Fibroblast of skin of abdomen (primary cell): ENCODE measurements around the gene RGCC. TPM values are rescaled to one million over a fixed set of nuclear protein-coding genes. Genes with fewer than 3 reads are reported as not detected.
"Not testable (repeated sequence)": the region's sequence is repeated elsewhere in the genome, so short reads cannot be mapped to it uniquely, and the experiment has no call there.

ENCODE experiments used
- DNase-seq: peaks from one replicate; pipeline ENCODE4 v3.0.0-alpha.2; 2013
- polyA plus RNA-seq, 2 experiments: library from polyadenylated mRNA; unstranded; fragments of 120-200 nt; gene quantifications; one replicate each; pipeline ENCODE4 v1.2.1, GENCODE V29; 2013; ENCODE audit not compliant: insufficient read length in 2 of 2

RGCC gene
- polyA plus RNA-seq (2013, experiment 1 of 2; ENCODE audit: insufficient read length), result 0.40 TPM
- 0.68 TPM for polyA plus RNA-seq (2013, experiment 2 of 2; ENCODE audit: insufficient read length)

DNA sequence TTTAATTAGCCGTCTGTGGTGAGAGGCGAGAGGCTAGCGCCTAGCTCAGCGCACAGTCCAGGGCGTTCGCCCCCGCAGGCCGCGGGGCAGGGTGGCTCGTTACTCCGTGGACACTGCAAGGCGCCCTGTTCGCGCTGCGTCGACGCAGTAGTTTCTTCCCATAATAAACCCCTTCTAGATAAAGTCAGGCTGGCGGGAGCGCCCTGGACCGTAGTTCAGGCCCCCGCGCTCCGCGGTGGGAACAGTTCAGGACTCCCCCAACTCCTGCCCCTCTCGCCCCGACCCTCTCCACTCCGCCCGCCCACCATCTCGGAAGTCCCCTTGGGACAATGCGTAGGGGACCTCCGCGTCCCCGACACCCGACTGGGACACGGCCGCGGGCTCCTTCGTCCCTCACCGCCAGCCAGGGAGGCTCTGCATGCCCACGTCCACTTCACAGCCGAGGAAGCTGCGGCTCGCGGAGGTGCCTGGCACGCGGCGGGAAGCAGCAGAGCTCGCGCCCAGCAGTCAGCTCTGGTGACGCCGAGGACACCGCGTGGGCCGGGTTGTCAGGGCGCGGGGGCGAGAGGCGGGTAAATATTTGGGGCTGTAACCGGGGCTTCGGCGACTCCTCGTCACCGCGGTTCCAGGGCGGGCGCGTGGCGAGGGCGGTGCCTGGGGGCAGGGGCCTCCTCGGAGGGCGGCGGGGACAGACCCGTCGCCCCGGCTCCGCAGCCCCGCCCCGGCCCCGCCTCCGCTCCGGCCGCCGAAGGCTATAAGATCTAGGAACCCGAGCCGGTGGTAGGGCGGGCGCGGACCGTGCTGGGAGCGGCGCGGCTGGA, at the start of gene RGCC:
Gene RGCC, plus strand, starts transcription at position 783 of the 821 bp plus-strand sequence. CDS start 158 bp downstream, outside the sequence.
- DNase-seq, result peak; percentile 22

- peak; percentile 70 for DNase-seq
Observed at GRCh38 chr13:41408121-41408520, 49.2 kb upstream of the RGCC start.

- DNase-seq, result no peak
Observed at GRCh38 chr13:41408746-41409145, 48.6 kb upstream of the RGCC start.

- DNase-seq, result peak; percentile 24
Observed at GRCh38 chr13:41409611-41410010, 47.7 kb upstream of the RGCC start.

- DNase-seq, result no peak
Observed at GRCh38 chr13:41411060-41411459, 46.3 kb upstream of the RGCC start.

DNA sequence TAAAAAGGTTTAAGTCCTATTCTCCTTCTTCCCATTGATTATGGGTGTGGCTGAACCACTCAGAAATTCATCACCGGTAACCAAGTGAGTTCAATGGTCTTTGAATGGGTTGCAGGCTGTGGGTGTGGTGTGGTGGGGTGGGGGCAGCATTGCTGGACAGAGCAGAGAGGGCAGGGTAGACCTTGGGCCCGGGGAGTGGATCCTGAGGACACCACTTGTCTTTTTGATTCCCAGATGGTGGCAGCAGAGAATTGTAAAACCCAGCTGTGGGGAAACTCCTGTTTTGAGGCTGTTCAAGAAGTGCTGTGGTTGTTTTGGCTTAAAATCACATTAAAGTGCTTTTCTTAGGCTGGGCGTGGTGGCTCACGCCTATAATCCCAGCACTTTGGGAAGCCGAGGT, 45.8 kb upstream of the RGCC start:
- peak; percentile 64 for DNase-seq

- no peak for DNase-seq
Observed at GRCh38 chr13:41413872-41414271, 43.5 kb upstream of the RGCC start.

DNA sequence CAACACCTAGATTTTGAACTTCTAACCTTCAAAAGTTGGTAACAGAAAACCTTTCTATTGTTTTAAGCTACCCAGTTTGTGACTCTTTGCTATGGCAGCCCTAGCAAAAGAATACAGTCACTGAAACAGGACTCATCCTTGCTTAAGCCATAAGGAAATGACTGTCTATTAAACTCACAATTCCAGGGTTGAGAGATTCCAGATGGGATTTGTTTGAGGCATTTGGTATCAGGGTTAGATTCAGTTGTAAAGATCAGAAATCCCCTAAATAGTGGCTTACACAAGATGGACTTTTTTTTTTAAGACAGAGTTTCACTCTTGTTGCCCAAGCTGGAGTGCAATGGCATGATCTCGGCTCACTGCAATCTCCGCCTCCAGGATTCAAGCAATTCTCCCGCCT, 41.1 kb upstream of the RGCC start:
- peak; percentile 26 for DNase-seq

GRCh38 chr13:41418027-41418426, 39.3 kb upstream of the RGCC start:
- peak; percentile 88 for DNase-seq

- DNase-seq, result no peak
Observed at GRCh38 chr13:41418731-41419130, 38.6 kb upstream of the RGCC start.

- DNase-seq, result no peak
Observed at GRCh38 chr13:41419206-41419605, 38.1 kb upstream of the RGCC start.

DNA sequence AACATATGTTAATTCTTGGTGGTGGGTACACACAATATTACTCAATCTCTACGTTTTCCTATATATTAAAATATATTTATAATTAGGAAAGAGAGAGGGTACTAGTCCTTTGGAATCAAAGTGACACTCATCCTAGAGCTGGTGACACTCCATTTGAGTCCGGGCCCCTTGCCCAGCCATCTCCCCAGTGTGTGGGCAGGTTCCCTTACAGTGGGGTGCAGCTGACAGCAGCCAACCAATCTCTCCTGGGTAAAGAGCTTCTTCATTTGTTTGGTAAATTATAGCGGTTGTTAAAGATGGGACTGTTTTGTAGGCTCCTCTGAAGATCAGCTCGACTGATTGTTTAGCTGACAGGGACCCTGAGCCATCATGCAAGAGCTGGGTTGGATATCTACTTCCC, 37.2 kb upstream of the RGCC start:
- no peak for DNase-seq

- not testable (repeated sequence) for DNase-seq
Observed at GRCh38 chr13:41421330-41421729, 36.0 kb upstream of the RGCC start.

DNA sequence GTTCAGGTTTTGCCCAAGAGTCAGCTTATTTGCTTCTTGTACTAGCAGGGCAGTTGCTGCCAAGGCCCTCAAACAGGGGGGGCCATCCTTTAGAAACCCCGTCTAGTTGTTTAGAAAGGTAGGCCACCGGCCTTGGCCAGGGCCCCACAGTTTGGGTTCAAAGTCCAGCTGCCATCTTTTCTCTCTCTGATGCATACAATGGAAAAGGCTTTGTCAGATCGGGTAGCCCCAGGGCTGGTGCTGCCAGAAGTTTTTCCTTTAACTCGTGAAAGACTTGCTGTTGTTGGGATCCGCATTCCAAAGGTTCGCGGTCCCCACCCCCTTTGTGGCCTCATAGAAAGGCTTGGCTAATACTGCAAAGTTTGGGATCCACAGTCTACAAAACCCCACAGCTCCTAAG, 35.4 kb upstream of the RGCC start:
- not testable (repeated sequence) for DNase-seq

GRCh38 chr13:41423259-41423658, 34.1 kb upstream of the RGCC start:
- DNase-seq, result not testable (repeated sequence)

GRCh38 chr13:41424675-41425074, 32.7 kb upstream of the RGCC start:
- DNase-seq, result not testable (repeated sequence)

GRCh38 chr13:41426047-41426446, 31.3 kb upstream of the RGCC start:
- no peak for DNase-seq

DNA sequence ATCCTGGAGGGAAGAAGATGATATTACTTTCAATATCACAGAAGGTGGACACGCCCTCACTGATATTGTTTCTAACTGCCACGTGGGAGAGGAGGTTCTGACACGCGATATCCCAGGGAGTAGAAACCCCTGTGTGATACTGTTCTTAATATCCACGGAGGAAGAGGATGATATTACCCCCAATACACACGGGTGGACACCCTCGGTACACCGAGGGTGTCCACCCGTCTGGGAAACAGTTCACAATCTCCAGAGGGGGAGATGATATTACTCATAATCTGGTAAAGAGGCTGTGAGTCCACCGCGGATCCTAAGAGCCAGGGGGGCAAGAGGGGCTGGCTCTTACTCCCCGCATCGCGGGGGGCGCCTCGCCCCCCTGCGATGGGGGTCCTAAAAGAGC, 29.7 kb upstream of the RGCC start:
- DNase-seq, result no peak

DNA sequence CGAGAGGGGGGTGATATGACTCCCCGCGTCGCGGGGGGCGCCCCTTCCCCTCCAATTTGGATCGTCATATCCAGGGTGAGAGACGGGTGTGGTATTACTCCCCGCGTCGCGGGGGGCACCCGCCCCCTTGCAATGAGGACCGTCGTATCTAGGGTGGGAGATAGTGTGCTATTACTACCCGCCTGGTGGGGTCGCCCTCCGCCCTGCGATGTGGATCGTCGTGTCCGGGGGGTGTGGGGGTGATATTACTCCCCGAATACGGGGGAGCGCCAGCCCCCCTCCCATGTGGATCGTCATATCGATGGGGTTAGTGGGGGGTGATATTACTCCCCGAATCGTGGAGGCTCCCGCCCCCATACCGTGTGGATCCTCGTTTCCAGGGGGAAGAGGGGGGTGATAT, 29.2 kb upstream of the RGCC start:
- no peak for DNase-seq

DNA sequence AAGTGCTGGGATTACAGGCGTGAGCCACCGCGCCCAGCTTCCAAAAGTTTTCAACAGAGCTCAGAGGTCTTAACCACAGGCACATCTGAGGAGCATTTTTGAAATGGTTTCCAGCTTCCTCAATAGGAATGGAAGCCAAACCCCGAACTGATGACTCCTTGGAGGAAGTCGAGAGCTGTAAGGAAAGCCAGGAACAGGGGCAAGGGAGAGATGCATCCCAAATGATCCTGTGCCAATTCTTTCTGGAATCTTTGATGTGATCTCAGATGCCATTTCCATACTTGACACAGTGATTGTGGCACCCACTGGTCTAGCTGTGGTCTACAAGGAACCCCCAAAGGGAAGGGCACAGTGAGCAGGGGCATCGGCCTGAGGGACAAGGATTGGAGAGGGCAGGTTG, 23.3 kb upstream of the RGCC start:
- peak; percentile 35 for DNase-seq

- DNase-seq, result no peak
Observed at GRCh38 chr13:41434831-41435520, 22.4 kb upstream of the RGCC start.

DNA sequence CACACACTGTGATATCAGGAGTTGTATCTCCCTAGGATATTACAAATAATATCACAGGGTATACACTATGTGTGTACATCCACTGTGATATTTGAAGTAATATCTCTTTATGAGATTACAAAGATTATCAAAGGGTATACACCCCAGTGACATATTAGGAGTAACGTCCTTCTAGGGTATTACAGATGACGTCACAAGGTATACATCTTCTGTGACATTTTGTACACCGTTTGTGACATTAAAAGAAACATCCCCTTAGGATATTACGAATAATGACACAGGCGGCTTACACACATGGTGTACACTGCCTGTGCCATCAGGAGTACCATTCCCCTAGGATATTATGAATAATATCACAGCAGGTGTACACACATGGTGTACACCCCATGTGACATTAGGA, 13.4 kb upstream of the RGCC start:
- DNase-seq, result no peak

GRCh38 chr13:41452462-41452861, 4.9 kb upstream of the RGCC start:
- DNase-seq, result no peak

DNA sequence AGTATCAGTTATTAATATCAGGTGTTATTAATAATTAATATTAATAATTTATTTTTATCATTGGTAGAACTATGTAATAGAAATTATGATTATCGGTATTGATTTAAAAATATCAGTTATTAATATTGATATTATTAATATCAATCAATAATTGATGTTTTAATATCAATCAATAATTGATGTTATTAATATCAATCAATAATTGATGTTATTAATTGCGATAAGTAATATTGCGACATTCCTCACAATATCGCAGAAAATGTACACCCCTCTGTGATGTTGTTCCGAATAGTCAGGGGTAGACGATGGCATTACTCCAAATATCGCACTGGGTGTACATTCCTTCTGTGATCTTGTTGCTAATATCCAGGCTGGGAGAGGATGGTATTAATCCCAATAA, 3.7 kb upstream of the RGCC start:
- no peak for DNase-seq
